Erythroblast (primary cell): Measurements from ENCODE around the gene FAM227B.
"Not testable (repeated sequence)": the region's sequence is repeated elsewhere in the genome, so short reads cannot be mapped to it uniquely, and the experiment has no call there.

Experiments used
- GATA1 ChIP-seq: IDR thresholded peaks from 2 replicates; pipeline ENCODE4 v1.6.1; 2011; ENCODE audit warnings: low read depth, mild to moderate bottlenecking, control low read depth, low read length, moderate library complexity
- POLR2A ChIP-seq: IDR thresholded peaks from 2 replicates; pipeline ENCODE4 v1.6.1; 2011; ENCODE audit warnings: mild to moderate bottlenecking, low read length

DNA sequence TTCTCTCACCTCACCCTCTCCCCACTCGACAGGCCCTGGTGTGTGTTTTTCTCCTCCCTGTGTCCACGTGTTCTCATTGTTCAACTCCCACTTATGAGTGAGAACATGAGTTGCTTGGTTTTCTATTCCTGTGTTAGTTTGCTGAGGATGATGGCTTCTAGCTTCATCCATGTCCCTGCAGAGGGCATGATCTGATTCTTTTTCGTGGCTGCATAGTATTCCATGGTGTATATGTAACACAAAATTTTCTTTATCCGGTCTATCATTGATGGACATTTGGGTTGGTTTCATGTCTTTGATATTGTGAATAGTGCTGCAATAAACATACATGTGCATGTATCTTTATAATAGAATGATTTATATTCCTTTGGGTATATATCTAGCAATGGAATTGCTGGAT lies 107.9 kb downstream of the FAM227B start:
- TF ChIP-seq POLR2A, GATA1: not testable (repeated sequence)
